ELR (cell line): ENCODE data around the gene WNT8A.
"Not testable (repeated sequence)": the region's sequence is repeated elsewhere in the genome, so short reads cannot be mapped to it uniquely, and the experiment has no call there.

Source experiments
- DNase-seq: peaks from one replicate; pipeline ENCODE4 v3.0.0-alpha.2; 2015; ENCODE audit warnings: low read depth

WNT8A gene

GRCh38 chr5:138083702-138084101 lies at the start of gene WNT8A:
Gene WNT8A (plus strand): TSS chr5:138084033. CDS start chr5:138084128, 95 bp downstream.
- no peak for DNase-seq

- DNase-seq: peak; percentile 93
These were observed 48.0 kb upstream of the WNT8A start for GRCh38 chr5:138035605-138036537.

GRCh38 chr5:138037271-138037670 lies 46.6 kb upstream of the WNT8A start:
- DNase-seq: no peak

GRCh38 chr5:138037907-138038633 lies 45.8 kb upstream of the WNT8A start:
- DNase-seq: no peak

- DNase-seq: no peak
These were observed 45.0 kb upstream of the WNT8A start for GRCh38 chr5:138038826-138039225.

GRCh38 chr5:138045283-138045682 lies 38.5 kb upstream of the WNT8A start:
- not testable (repeated sequence) for DNase-seq

GRCh38 chr5:138051441-138052296 lies 32.2 kb upstream of the WNT8A start:
- no peak for DNase-seq

- not testable (repeated sequence) for DNase-seq
These were observed 31.1 kb upstream of the WNT8A start for GRCh38 chr5:138052718-138053117.

- DNase-seq: no peak
These were observed 30.3 kb upstream of the WNT8A start for GRCh38 chr5:138053554-138053953.

- no peak for DNase-seq
These were observed 29.6 kb upstream of the WNT8A start for GRCh38 chr5:138054206-138054605.

GRCh38 chr5:138054847-138055558 lies 28.8 kb upstream of the WNT8A start:
- DNase-seq: peak; percentile 33

GRCh38 chr5:138064526-138064925 lies 19.3 kb upstream of the WNT8A start:
- no peak for DNase-seq

GRCh38 chr5:138065102-138065501 lies 18.7 kb upstream of the WNT8A start:
- no peak for DNase-seq

- no peak for DNase-seq
These were observed 15.9 kb upstream of the WNT8A start for GRCh38 chr5:138067945-138068344.

- peak; percentile 85 for DNase-seq
These were observed 14.9 kb upstream of the WNT8A start for GRCh38 chr5:138068742-138069600.

GRCh38 chr5:138070026-138070425 lies 13.8 kb upstream of the WNT8A start:
- not testable (repeated sequence) for DNase-seq

GRCh38 chr5:138077064-138077696 lies 6.7 kb upstream of the WNT8A start:
- peak; percentile 77 for DNase-seq

- no peak for DNase-seq
These were observed 5.7 kb upstream of the WNT8A start for GRCh38 chr5:138078006-138078643.

GRCh38 chr5:138082033-138082432 lies 1.8 kb upstream of the WNT8A start:
- DNase-seq: no peak
